GM21576 (cell line): ENCODE measurements around the gene SELENON.
"Not testable (repeated sequence)": the region's sequence is repeated elsewhere in the genome, so short reads cannot be mapped to it uniquely, and the experiment has no call there.

Experiments used
- ATAC-seq: cut with Tn5 transposase; IDR thresholded peaks from one replicate; pipeline ENCODE4 v1.9.1; 2021; ENCODE audit warnings: mild to moderate bottlenecking, moderate library complexity; ENCODE audit not compliant: unreplicated experiment

SELENON gene

GRCh38 chr1:25820247-25821111, 20.5 kb downstream of the SELENON start:
- peak; percentile 39 for ATAC-seq

DNA sequence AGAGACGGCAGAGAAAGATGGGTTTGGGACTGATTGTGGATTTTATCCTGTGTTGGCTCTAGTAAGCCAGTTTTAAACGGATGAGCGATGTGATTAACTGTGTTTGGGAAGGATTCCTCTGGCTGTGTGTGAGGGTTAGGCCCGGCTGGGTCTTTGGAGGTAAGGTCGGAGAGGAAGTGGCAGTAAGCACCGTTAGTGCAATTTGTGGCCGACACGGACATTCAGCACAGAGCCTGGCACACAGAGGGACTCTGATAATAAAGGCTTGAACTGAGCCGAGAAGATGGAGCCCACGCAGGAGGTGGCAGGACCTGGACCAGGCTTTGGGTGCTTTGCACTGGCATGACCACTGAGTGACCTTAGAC, 21.1 kb downstream of the SELENON start:
- ATAC-seq: no peak

DNA sequence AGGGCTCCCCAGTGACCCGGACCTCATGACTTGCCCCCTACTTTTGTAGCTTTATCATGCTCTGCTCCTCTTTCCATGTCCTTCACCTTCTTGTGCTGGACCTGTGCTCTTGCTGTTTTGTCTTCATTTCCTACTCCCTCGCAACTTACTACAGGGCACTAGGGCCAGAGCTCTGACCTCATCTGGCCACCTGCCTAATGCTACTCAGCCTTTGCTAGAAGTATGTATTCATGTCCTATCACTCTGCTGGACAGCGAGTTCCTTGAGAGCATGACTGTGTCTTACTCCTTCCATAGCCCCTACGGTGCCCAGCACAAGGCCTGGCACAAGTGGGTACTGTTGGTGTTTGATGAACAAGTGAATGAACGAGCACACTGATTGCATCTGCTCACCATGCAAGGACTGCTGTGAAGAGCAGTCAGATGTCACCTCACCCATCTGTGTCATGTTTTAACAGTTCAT, 21.7 kb downstream of the SELENON start:
- ATAC-seq: no peak

GRCh38 chr1:25825605-25826004, 25.6 kb downstream of the SELENON start:
- no peak for ATAC-seq

DNA sequence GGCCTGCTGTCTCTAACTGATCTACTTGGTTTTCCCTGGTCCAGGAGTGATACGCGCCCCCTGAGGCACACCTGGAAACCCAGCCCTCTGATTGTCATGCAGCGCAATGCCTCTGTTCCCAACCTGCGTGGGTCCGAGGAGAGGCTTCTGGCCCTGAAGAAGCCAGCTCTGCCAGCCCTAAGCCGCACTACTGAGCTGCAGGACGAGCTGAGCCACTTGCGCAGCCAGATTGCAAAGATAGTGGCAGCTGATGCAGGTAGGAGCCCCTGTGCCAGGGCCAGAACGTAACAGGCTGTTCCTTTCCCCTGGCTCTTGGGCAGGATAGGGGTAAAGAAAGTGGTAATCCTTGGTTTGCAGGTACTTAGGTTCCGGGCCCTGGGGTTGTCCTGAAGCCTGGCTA, 26.6 kb downstream of the SELENON start:
- no peak for ATAC-seq

- no peak for ATAC-seq
Observed at GRCh38 chr1:25828491-25828890, 28.5 kb downstream of the SELENON start.

- no peak for ATAC-seq
Observed at GRCh38 chr1:25829046-25829445, 29.1 kb downstream of the SELENON start.

GRCh38 chr1:25831569-25832196, 31.7 kb downstream of the SELENON start:
- no peak for ATAC-seq

DNA sequence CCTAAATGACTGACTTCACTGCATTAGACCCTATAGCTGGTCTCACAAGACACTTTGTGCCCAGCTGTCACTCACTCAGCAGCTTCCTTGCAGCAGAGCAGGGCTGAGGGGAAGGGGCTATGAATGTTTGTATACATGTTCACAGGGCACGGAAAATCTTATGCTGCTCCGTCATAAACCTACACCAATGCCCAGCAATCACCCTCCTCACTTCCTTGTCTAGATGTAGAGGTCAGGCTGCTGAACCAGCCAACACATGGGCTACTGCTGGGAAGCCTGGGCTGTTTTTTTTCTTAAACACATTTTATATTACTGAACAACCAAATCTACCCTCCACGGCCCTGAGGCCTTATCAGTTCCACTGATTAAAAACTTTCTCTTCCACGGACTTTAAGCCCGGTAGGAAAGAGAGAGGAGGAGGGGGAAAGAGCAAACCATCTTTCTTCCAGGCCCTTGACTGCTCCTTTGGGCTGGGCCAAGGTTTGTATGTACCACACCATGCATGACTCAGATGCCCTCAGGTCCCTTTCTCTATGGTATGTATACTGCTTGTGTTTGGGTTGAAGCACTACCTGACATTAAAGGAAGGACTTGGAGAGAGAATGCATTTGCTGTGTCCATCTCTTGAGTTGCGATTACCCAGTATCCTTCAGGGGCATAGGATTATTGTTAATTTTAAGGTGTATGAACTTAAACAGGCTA, 32.5 kb downstream of the SELENON start:
- no peak for ATAC-seq

DNA sequence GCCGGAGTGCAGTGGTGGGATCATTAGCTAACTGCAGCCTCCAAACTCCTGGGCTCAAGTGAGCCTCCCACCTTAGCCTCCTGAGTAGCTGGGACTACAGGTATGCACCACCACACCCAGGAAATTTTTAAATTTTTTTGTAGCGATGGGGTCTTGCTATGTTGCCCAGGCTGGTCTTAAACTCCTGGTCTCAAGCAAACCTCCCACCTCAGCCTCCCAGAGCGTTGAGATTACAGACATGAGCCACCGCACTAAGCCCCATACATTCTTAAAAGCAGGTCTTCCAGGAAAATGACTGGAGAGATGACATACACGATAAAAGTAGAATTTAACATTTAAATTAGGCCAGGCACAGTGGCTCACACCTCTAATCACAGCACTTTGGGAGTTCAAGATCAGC, 33.2 kb downstream of the SELENON start:
- no peak for ATAC-seq

DNA sequence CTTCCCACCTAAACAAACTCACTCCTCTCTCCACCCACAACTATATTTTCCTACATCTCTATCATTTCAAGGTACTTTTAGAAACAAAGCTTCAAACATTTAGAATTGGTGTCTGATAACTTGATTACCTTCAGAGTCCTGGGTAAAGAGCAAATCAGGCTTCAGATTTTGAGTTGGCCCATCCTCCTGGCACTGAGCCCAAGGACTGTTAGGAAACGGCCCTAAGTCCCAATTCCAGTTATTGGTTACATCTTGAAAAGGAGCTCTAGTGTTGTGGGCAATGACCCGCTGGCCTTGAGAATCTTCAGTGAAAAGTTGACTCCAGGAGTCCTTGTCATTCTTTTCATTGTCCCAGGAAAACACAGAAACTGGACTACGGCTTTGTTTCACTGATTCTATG, 34.9 kb downstream of the SELENON start:
- no peak for ATAC-seq

- no peak for ATAC-seq
Observed at GRCh38 chr1:25836695-25837094, 36.7 kb downstream of the SELENON start.

DNA sequence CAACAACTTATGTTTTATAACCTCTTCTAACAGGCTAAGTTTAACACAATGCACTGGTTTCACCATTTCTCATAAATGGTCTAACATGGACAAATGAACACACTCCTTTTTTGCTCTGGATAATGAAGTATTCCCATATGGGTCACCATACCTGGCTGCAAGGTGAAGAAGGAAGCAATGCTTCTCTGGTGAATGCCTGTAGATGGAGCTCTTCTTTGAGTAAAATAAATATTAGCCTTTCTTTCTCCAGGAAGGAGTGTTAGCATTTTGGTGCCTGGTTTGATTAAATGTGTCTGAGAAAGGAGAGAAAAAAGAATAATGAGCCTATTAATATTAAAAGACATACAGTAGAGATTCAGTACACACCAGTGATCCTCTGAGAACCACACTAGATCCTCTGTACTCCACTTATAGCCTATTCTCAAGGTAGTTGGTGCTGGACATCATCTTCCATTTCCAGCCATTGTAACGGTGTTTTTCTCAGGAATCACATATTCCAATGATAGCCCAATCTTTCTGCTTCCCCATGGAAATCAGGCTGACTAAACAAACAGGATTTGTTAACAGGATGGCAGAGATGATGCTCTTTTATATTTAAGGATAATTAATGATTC, 37.4 kb downstream of the SELENON start:
- ATAC-seq: no peak

- ATAC-seq: not testable (repeated sequence)
Observed at GRCh38 chr1:25839808-25840207, 39.8 kb downstream of the SELENON start.

DNA sequence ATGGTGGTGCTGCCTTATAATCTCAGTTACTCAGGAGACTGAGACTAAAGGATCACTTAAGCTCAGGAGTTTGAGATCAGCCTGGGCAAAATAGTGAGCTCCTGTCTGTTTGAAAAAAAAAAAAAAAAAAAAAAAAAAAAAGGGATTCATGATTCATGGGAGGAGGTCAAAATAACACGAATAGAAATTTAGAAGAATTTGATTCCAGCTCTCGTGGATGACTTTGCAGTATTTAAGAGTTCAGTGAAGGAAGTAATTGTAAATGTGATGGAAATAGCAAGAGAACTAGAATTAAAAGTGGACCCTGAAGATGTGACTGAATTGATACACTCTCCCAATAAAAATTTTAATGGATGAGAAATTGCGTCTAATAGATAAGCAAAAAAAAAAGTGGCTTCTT, 43.5 kb downstream of the SELENON start:
- ATAC-seq: no peak

- ATAC-seq: no peak
Observed at GRCh38 chr1:25844536-25845337, 44.7 kb downstream of the SELENON start.

- ATAC-seq: no peak
Observed at GRCh38 chr1:25845664-25846063, 45.7 kb downstream of the SELENON start.

DNA sequence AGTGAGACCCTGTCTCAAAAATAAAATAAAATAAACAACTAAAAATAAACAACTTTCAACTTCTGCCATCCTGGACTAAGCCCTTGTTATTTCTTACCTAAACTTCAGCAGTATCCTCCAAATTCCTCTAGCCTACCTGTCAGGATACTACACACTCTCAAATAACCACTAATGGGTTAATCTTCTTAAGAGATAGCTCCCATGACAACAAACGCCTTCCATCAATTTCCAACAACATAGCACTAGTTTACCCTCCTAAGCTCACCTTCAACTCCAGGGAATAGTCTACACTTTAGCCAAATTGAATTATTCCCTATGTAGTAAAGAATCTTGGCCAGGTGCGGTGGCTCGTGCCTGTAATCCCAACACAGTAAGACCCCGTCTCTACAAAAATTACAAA, 47.9 kb downstream of the SELENON start:
- no peak for ATAC-seq

DNA sequence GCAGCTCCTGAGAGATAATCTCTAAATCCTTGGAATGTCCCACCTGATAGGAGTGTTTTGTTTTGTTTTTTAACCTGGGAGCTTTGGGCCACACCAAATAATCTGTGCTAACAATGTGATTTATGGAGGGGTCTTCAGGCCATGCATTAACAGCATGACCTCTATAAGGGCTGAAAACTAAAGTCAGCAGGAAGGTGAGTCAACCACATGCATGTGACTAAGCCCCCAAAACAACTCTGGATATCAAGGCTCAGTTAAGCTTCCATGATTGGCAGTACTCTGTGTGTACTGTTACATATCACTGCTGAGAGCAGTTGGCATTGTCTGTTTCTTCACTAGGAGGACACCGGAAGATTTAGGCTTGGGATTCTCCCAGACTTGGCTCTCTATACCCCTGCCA, 48.5 kb downstream of the SELENON start:
- no peak for ATAC-seq

DNA sequence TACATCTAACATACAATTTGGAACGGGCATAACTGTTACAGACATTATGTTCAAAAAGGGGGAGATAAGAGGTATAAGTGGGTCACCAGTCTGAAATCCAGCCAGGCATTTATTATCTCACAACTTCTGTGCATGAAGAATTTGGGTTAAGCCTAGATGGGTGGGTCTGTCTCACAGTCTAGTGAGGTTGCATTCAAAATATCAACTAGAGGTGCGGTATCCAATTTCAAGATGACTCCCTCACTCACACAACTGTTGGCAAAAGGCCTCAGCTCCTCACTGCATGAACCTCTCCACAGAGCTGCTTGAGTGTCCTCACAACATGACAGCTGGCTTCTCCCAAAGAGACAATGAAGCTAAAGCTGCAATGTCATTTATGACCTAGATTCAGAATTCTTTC, 54.6 kb downstream of the SELENON start:
- ATAC-seq: no peak

DNA sequence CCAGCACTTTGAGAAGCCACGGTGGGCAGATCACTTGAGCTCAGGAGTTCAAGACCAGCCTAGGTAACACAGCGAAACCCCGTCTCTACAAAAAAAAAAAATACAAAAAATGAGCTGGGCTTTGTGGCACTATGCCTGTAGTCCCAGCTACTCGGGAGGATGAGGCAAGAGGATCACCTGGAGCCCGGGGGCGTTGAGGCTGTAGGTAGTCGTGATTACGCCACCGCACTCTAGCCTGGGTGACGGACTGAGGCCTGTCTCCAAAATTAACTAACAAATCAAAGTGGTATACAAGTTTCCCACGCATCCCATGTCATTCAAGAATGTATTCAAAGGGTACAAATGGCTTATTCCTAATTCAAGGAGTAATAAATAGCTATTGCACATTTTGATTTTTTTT, 56.9 kb downstream of the SELENON start:
- ATAC-seq: no peak
